BE2C (cell line): ENCODE data around the gene MYH11.

Experiments
- DNase-seq: peaks from one replicate; pipeline ENCODE4 v3.0.0-alpha.2; 2020
- H3K27me3 ChIP-seq: fragments of 250-450 bp; sonication (Bioruptor Pico); 2 replicates; pipeline ENCODE4 v1.5.1; 2020; ENCODE audit warnings: mild to moderate bottlenecking
- H3K36me3 ChIP-seq: fragments of 250-450 bp; sonication (Bioruptor Pico); 2 replicates; pipeline ENCODE4 v1.5.1; 2020; ENCODE audit warnings: mild to moderate bottlenecking
- H3K4me1 ChIP-seq: fragments of 250-450 bp; sonication (Bioruptor Pico); 2 replicates; pipeline ENCODE4 v1.5.1; 2020
- H3K4me3 ChIP-seq: 2 replicates; pipeline ENCODE4 v1.5.1; 2011; ENCODE audit warnings: low read depth, low read length
- H3K9me3 ChIP-seq: fragments of 250-450 bp; sonication (Bioruptor Pico); 2 replicates; pipeline ENCODE4 v1.5.1; 2020
- TF ChIP-seq, protein P1 (sequence below): IDR thresholded peaks from 2 replicates; pipeline ENCODE4 v1.5.1; 2012; ENCODE audit warnings: mild to moderate bottlenecking, low read depth, low read length

Gene MYH11

DNA sequence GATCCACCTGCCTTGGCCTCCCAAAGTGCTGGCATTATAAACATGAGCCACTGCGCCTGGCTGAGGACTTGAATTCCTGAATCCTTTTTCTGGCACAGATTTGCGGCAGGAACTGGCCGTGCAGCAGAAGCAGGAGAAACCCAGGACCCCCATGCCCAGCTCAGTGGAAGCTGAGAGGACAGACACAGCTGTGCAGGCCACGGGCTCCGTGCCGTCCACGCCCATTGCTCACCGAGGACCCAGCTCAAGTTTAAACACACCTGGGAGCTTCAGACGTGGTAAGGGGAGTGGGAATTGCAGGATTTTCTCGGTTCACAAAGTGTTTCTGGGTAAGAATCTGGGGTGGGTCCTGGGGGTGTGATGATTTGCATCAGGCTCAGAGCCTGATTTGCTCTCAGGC, 165.8 kb downstream of the MYH11 start:
- no peak overlapping the region for H3K4me3 ChIP-seq

DNA sequence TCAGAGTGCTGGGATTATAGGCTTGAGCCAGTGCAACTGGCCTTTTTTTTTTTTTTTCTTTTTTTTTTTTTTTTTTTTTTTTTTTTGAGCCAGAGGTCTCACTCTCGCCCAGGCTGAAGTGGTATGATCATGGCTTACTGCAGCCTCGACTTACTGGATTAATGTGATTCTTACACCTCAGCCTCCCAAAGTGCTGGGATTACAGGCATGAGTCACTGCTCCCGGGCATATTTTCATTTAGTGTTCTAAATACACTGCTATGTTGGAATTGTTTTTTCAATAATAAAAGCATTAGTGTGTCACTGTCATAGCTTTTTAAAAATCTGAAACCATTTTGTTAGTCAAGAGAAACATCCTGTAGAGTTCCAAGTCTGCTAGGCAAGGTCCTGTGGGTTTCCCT, 166.5 kb downstream of the MYH11 start:
- no peaks in the 10 kb centered on the region for H3K9me3 ChIP-seq
- H3K36me3 ChIP-seq, result peaks cover 52% of the 10 kb centered on the region
- no peak overlapping the region for H3K4me3 ChIP-seq
- TF ChIP-seq, protein P1, sequence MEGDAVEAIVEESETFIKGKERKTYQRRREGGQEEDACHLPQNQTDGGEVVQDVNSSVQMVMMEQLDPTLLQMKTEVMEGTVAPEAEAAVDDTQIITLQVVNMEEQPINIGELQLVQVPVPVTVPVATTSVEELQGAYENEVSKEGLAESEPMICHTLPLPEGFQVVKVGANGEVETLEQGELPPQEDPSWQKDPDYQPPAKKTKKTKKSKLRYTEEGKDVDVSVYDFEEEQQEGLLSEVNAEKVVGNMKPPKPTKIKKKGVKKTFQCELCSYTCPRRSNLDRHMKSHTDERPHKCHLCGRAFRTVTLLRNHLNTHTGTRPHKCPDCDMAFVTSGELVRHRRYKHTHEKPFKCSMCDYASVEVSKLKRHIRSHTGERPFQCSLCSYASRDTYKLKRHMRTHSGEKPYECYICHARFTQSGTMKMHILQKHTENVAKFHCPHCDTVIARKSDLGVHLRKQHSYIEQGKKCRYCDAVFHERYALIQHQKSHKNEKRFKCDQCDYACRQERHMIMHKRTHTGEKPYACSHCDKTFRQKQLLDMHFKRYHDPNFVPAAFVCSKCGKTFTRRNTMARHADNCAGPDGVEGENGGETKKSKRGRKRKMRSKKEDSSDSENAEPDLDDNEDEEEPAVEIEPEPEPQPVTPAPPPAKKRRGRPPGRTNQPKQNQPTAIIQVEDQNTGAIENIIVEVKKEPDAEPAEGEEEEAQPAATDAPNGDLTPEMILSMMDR, result no peak
- no peak for DNase-seq
- no peaks in the 10 kb centered on the region for H3K4me1 ChIP-seq
- no peaks in the 10 kb centered on the region for H3K27me3 ChIP-seq

More for the DNA sequence above, 165.8 kb downstream of the MYH11 start:
- no peaks in the 10 kb centered on the region for H3K4me1 ChIP-seq
- no peak for DNase-seq
- no peaks in the 10 kb centered on the region for H3K9me3 ChIP-seq
- H3K27me3 ChIP-seq, result no peaks in the 10 kb centered on the region
- H3K36me3 ChIP-seq, result peaks cover 54% of the 10 kb centered on the region
- TF ChIP-seq, protein P1, result no peak

DNA sequence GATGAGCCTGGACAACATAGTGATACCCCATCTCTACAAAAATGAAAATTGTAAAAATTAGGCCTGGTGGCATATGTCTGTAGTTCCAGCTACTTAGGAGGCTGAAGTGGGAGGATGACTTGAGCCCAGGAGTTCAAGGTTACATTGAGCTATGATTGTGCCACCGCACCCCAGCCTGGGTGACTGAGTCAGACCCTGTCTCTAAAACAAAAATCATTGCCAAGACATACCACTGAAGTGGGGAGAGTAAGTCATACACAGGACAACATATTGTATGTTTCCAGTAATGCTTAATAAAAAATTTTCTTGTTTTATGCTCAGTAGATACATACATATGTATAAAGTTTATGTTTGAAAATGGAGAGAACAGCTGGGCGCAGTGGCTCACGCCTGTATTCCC, 167.5 kb downstream of the MYH11 start:
- H3K4me1 ChIP-seq, result no peaks in the 10 kb centered on the region
- no peaks in the 10 kb centered on the region for H3K9me3 ChIP-seq
- H3K36me3 ChIP-seq, result peaks cover 50% of the 10 kb centered on the region
- no peak overlapping the region for H3K4me3 ChIP-seq
- no peak for DNase-seq
- no peaks in the 10 kb centered on the region for H3K27me3 ChIP-seq
- TF ChIP-seq, protein P1, result no peak

DNA sequence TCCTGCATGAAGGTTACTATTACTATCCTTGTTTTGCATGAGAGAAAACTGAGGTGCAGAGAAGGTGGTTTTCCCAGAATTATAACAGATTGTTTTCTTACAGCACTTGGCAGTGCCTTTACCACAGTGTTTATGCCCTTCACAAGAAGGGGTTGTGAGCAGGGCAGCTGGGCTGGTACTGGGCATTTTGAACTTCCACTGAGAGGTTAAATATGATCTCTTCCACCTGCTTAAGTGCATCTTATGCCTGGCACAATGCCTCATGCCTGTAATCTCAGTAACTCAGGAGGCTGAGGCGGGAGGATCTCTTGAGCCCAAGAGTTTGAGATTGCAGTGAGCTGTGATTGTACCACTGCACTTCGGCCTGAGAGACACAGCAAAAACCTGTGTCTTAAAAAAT, 170.5 kb downstream of the MYH11 start:
- no peaks in the 10 kb centered on the region for H3K27me3 ChIP-seq
- no peak overlapping the region for H3K4me3 ChIP-seq
- TF ChIP-seq, protein P1, result no peak
- H3K9me3 ChIP-seq, result no peaks in the 10 kb centered on the region
- no peak for DNase-seq
- peaks cover 44% of the 10 kb centered on the region for H3K36me3 ChIP-seq
- H3K4me1 ChIP-seq, result no peaks in the 10 kb centered on the region

DNA sequence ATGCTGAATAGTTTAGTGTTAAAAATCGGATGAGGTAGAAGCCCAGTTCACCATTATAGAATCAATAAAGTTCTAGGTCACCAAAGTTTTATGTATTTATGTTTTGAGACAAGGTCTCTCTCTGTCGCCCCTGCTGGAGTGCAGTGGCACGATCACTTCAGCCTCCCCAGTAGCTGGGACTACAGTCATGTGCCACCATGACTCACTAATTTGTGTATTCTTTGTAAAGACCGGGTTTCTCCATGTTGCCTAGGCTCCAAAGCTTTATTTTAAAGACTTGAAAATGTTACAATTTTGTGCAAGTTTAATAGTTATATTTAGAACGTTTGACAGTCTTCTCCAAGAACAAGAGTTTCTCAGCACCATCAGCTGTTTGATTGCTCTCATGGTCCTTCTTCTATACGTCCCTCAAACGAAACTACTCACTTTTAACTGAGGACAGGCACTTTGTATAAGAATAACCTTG, 174.7 kb downstream of the MYH11 start:
- Histone ChIP-seq H3K9me3 (no peaks in the 10 kb centered on the region), H3K4me3 (no peak overlapping the region), H3K27me3 (no peaks in the 10 kb centered on the region), H3K36me3 (peaks cover 33% of the 10 kb centered on the region), H3K4me1 (no peaks in the 10 kb centered on the region)
- peak; percentile 51 for DNase-seq
- TF ChIP-seq, protein P1, result peak; percentile 73

DNA sequence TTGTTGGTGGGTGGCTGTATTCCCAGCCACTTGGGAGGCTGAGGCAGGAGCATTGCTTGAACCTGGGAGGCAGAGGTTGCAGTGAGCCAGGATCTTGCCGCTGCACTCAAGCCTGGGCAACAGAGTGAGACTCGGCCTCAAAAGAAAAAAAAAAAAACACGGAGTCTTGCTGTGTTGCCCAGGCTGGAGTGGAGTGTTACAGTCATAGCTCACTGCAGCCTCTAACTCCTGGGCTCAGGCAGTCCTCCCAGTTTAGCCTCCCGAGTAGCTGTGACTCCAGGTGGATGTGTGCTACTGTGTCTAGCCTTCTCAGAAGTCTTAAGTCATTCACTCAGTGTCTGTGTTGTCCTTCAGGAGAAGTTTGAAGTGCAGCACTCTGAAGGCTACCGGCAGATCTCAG, 179.4 kb downstream of the MYH11 start:
- DNase-seq, result no peak
- peaks cover 22% of the 10 kb centered on the region for H3K36me3 ChIP-seq

More for the DNA sequence above, 179.4 kb downstream of the MYH11 start:
- Histone ChIP-seq H3K27me3 (no peaks in the 10 kb centered on the region), H3K4me3 (no peak overlapping the region), H3K9me3 (no peaks in the 10 kb centered on the region), H3K4me1 (no peaks in the 10 kb centered on the region)
- TF ChIP-seq, protein P1, result no peak
